KBM-7 (cell line): Measurements from ENCODE around the gene TSPEAR.

Source experiments
- DNase-seq: peaks from one replicate; pipeline ENCODE4 v3.0.0-alpha.2; 2015
- in situ Hi-C: fragments of 300-500 bp; cut with MboI; formaldehyde crosslinking; loops from 2 replicates; pipeline ENCODE4 v1.14.3; 2020; ENCODE audit warnings: low sequenced_read_pairs, low pct_unique_long_range_greater_than_20kb, mixed read lengths

Gene TSPEAR

GRCh38 chr21:44711327-44712202 lies at the start of gene TSPEAR:
TSPEAR (minus strand) TSS chr21:44711572; CDS start chr21:44711514, 58 bp downstream.
- in situ Hi-C loops, result no loop called here
- DNase-seq, result no peak

GRCh38 chr21:44760376-44760775 lies 49.0 kb upstream of the TSPEAR start:
- in situ Hi-C loops, result no loop called here
- DNase-seq, result no peak

GRCh38 chr21:44759628-44760285 lies 48.4 kb upstream of the TSPEAR start:
- no peak for DNase-seq
- in situ Hi-C loops, result no loop called here

- DNase-seq, result no peak
- in situ Hi-C loops, result no loop called here
Measured at GRCh38 chr21:44758781-44759627, 47.6 kb upstream of the TSPEAR start.

- in situ Hi-C loops, result no loop called here
- no peak for DNase-seq
Measured at GRCh38 chr21:44758141-44758561, 46.8 kb upstream of the TSPEAR start.

GRCh38 chr21:44757731-44758130 lies 46.4 kb upstream of the TSPEAR start:
- DNase-seq, result no peak
- in situ Hi-C loops, result no loop called here

- no peak for DNase-seq
- in situ Hi-C loops, result no loop called here
Measured at GRCh38 chr21:44756423-44757185, 45.2 kb upstream of the TSPEAR start.

GRCh38 chr21:44755227-44755626 lies 43.9 kb upstream of the TSPEAR start:
- no peak for DNase-seq
- in situ Hi-C loops, result no loop called here

- no peak for DNase-seq
- in situ Hi-C loops, result no loop called here
Measured at GRCh38 chr21:44753357-44753756, 42.0 kb upstream of the TSPEAR start.

- in situ Hi-C loops, result no loop called here
- no peak for DNase-seq
Measured at GRCh38 chr21:44752671-44753235, 41.4 kb upstream of the TSPEAR start.

GRCh38 chr21:44751799-44752636 lies 40.6 kb upstream of the TSPEAR start:
- in situ Hi-C loops, result no loop called here
- no peak for DNase-seq

- DNase-seq, result no peak
- in situ Hi-C loops, result no loop called here
Measured at GRCh38 chr21:44751186-44751798, 39.9 kb upstream of the TSPEAR start.

GRCh38 chr21:44750675-44751025 lies 39.3 kb upstream of the TSPEAR start:
- in situ Hi-C loops, result no loop called here
- DNase-seq, result no peak

- no peak for DNase-seq
- in situ Hi-C loops, result loop anchor here (25.0 kb wide), 1 partner anchor 213 kb away; the partner anchor contains the start of gene KRTAP10-1
Measured at GRCh38 chr21:44749759-44750674, 38.6 kb upstream of the TSPEAR start.

- no peak for DNase-seq
- in situ Hi-C loops, result loop anchor here (25.0 kb wide), 1 partner anchor 212 kb away; the partner anchor contains the start of gene KRTAP10-1
Measured at GRCh38 chr21:44749116-44749758, 37.9 kb upstream of the TSPEAR start.

- in situ Hi-C loops, result loop anchor here (25.0 kb wide), 1 partner anchor 211 kb away; the partner anchor contains the start of gene KRTAP10-1
- DNase-seq, result no peak
Measured at GRCh38 chr21:44748621-44749020, 37.2 kb upstream of the TSPEAR start.
